Thymus (tissue), 11 donors: ENCODE data around the gene NVL. TPM values are rescaled to one million over a fixed set of nuclear protein-coding genes. Genes with fewer than 3 reads are reported as not detected.
"Not testable (repeated sequence)": the region's sequence is repeated elsewhere in the genome, so short reads cannot be mapped to it uniquely, and the experiment has no call there.

Experiments
- DNase-seq, 9 donors: peaks; one replicate each; pipeline ENCODE4 v3.0.0-alpha.2; 2013; ENCODE audit warnings: low spot score in 9 of 9, low read depth in 6 of 9, missing footprints in 1 of 9
- H3K27ac ChIP-seq, 2 donors: one replicate each; pipeline ENCODE4 v1.5.1; 2013; ENCODE audit warnings: control low read depth in 1 of 2, low read depth in 1 of 2, low read length in 1 of 2, mild to moderate bottlenecking in 1 of 2, moderate library complexity in 1 of 2
- H3K27me3 ChIP-seq, 2 donors: one replicate each; pipeline ENCODE4 v1.5.1; 2013; ENCODE audit warnings: low read length in 1 of 2; ENCODE audit not compliant: control insufficient read depth in 2 of 2, insufficient read depth in 1 of 2
- H3K36me3 ChIP-seq, 2 donors: one replicate each; pipeline ENCODE4 v1.5.1; 2013; ENCODE audit warnings: low read length in 1 of 2, mild to moderate bottlenecking in 1 of 2, moderate library complexity in 1 of 2; ENCODE audit not compliant: control insufficient read depth in 2 of 2, insufficient read depth in 2 of 2
- H3K4me1 ChIP-seq, 2 donors: one replicate each; pipeline ENCODE4 v1.5.1; 2013; ENCODE audit warnings: low read length in 2 of 2; ENCODE audit not compliant: control insufficient read depth in 2 of 2, insufficient read depth in 2 of 2
- H3K4me3 ChIP-seq, 2 donors: one replicate each; pipeline ENCODE4 v1.5.1; 2013; ENCODE audit warnings: low read length in 2 of 2, control low read depth in 1 of 2, mild to moderate bottlenecking in 1 of 2
- H3K9me3 ChIP-seq, 2 donors: one replicate each; pipeline ENCODE4 v1.5.1; 2013; ENCODE audit warnings: low read length in 1 of 2, mild to moderate bottlenecking in 1 of 2; ENCODE audit not compliant: control insufficient read depth in 2 of 2, insufficient read depth in 1 of 2
- WGBS: extraction: QIAGEN DNeasy Blood & Tissue Kit; methylation state at CpG from one replicate; pipeline ENCODE4 v1.1.7; 2013; 5-methylcytosine and 5-hydroxymethylcytosine counted together
- polyA plus RNA-seq: library from polyadenylated mRNA; stranded (reverse); fragments of 200-250 nt; gene quantifications from one replicate; pipeline ENCODE4 v1.2.3, GENCODE V29; 2013
- total RNA-seq: library from RNA; stranded (reverse); fragments of 120-200 nt; gene quantifications from one replicate; pipeline ENCODE4 v1.2.4, GENCODE V29; 2013
- donor health status: healthy.

The NVL gene
- total and polyA plus RNA-seq, 2 donors = 26.8 to 55.1 TPM

DNA sequence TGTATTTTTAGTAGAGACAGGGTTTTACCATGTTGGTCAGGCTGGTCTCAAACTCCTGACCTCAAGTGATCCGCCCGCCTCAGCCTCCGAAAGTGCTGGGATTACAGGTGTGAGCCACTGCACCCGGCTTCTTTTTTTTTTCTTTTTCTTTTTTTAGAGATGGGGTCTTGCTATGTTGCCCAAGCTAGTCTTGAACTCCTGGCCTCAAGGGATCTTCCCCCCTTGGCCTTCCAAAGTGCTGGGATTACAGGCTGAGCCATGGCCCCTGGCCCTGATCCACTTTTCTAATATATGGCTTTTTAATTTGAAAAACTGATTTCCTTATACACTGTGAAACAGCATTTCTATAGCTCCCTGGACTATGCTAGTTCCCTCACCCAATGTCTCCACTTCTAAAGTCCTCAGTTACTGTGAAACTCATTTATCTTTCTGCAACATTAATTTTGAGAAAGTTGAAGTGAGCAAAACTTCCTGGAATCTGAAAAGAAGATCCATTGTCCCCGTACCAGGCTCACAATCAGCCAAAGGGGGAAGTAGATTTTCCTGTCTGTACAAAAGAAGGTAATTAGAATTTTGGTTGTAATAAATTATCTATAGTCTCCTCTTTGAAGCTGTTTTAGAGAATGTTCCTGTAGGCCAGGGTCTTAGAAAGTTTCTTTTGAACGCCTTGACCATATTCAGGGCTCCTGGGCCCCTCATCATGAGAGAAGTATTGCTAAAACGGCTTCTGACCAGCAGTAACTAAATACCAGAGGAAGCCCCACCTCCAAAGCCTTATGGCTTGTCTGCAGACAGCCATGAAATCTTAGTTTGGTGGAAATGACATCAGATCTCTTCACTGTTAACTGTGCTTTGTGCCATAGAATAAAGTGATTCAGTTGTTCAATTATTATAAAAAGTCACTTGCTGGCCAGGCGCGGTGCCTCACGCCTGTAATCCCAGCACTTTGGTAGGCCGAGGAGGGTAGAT is 112.0 kb downstream of the NVL start:
- Histone ChIP-seq H3K4me1 (peaks cover 0 to 2% of the 10 kb centered on the region in 2 donors), H3K4me3 (no peak overlapping the region), H3K27ac (peak overlapping the region in 1 of 2 donors; percentile 3), H3K9me3 (no peaks in the 10 kb centered on the region), H3K36me3 (no peaks in the 10 kb centered on the region), H3K27me3 (no peaks in the 10 kb centered on the region)
- no peak for DNase-seq
- WGBS = 82% methylated on average over 11 of the region's 11 CpGs

GRCh38 chr1:224216382-224216781 is 113.6 kb downstream of the NVL start:
- 99% methylated on average over 8 of the region's 8 CpGs for WGBS
- Histone ChIP-seq H3K27ac (no peak overlapping the region), H3K27me3 (no peaks in the 10 kb centered on the region), H3K36me3 (no peaks in the 10 kb centered on the region), H3K4me1 (peaks cover 0 to 2% of the 10 kb centered on the region in 2 donors), H3K4me3 (no peak overlapping the region), H3K9me3 (no peaks in the 10 kb centered on the region)
- DNase-seq = no peak

- Histone ChIP-seq H3K27ac (no peak overlapping the region), H3K27me3 (no peaks in the 10 kb centered on the region), H3K4me3 (no peak overlapping the region), H3K4me1 (no peaks in the 10 kb centered on the region), H3K9me3 (no peaks in the 10 kb centered on the region), H3K36me3 (no peaks in the 10 kb centered on the region)
- 94% methylated on average over 4 of the region's 4 CpGs for WGBS
- DNase-seq = no peak
Measured at GRCh38 chr1:224213438-224214119, 116.4 kb downstream of the NVL start.

DNA sequence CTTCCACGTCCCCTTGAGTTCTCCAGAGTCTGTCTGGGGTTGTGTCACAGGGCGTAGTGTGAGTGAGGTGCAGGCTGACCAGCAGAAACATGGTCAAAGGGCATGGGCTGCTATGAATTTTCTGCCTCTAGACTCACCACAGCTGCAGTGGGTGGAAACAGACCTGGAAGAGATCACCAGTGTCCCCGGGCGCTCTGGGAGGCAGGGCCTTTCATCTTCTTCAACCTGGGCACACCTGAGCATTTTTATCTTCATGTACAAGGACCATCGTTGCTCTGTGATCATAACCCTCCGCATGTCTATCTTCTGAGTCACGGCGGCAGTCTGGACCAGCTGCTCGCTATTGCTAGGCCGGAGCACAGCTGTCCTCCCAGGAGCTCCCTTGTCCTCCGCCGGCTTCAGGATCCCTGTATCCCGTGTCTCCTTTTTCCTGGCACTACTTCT is 117.3 kb downstream of the NVL start:
- no peak for DNase-seq

GRCh38 chr1:224211206-224211962 is 118.6 kb downstream of the NVL start:
- H3K36me3 ChIP-seq = no peaks in the 10 kb centered on the region
- no peaks in the 10 kb centered on the region for H3K27me3 ChIP-seq
- no peaks in the 10 kb centered on the region for H3K4me1 ChIP-seq
- H3K4me3 ChIP-seq = no peak overlapping the region
- H3K9me3 ChIP-seq = no peaks in the 10 kb centered on the region
- DNase-seq = no peak
- WGBS = 95% methylated on average over 4 of the region's 4 CpGs
- no peak overlapping the region for H3K27ac ChIP-seq

More for the DNA sequence above, 117.3 kb downstream of the NVL start:
- no peak overlapping the region for H3K27ac ChIP-seq
- no peaks in the 10 kb centered on the region for H3K9me3 ChIP-seq
- no peaks in the 10 kb centered on the region for H3K36me3 ChIP-seq
- WGBS = 96% methylated on average over 13 of the region's 13 CpGs
- H3K4me1 ChIP-seq = no peaks in the 10 kb centered on the region
- no peak overlapping the region for H3K4me3 ChIP-seq
- H3K27me3 ChIP-seq = no peaks in the 10 kb centered on the region

- not testable (repeated sequence) for DNase-seq, H3K9me3 ChIP-seq, H3K36me3 ChIP-seq, H3K4me3 ChIP-seq, H3K27me3 ChIP-seq, H3K27ac ChIP-seq
- 81% methylated on average over 10 of the region's 10 CpGs for WGBS
- H3K4me1 ChIP-seq = peaks cover 5 to 19% of the 10 kb centered on the region in 2 donors
Measured at GRCh38 chr1:224205931-224206538, 123.9 kb downstream of the NVL start.

DNA sequence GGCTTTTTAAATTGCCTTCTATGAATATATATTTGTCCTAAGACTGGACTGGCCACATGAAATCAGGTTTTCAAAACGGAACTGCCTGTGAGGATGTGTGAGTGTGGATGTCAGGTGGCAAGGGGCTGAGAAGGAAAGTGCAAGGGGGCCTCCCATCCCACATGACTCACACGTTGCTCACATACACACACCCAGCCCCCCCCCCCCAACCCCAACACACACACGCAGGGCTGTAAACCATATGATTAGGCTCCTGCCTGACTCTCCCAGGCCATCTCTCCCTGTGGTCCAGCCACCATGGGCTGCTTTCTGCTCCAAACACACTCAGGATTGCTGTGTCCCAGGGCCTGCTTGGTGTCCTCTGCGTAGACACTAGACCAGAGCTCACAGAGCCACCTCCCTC is 124.5 kb downstream of the NVL start:
- no peaks in the 10 kb centered on the region for H3K9me3 ChIP-seq
- WGBS = 27% methylated on average over 4 of the region's 4 CpGs
- H3K36me3 ChIP-seq = no peaks in the 10 kb centered on the region
- H3K27ac ChIP-seq = peak overlapping the region; percentile 15 to 59
- H3K4me1 ChIP-seq = peaks cover 5 to 19% of the 10 kb centered on the region in 2 donors
- peak in 2 of 9 donors; percentile 21 to 36 for DNase-seq
- no peak overlapping the region for H3K4me3 ChIP-seq
- no peaks in the 10 kb centered on the region for H3K27me3 ChIP-seq

DNA sequence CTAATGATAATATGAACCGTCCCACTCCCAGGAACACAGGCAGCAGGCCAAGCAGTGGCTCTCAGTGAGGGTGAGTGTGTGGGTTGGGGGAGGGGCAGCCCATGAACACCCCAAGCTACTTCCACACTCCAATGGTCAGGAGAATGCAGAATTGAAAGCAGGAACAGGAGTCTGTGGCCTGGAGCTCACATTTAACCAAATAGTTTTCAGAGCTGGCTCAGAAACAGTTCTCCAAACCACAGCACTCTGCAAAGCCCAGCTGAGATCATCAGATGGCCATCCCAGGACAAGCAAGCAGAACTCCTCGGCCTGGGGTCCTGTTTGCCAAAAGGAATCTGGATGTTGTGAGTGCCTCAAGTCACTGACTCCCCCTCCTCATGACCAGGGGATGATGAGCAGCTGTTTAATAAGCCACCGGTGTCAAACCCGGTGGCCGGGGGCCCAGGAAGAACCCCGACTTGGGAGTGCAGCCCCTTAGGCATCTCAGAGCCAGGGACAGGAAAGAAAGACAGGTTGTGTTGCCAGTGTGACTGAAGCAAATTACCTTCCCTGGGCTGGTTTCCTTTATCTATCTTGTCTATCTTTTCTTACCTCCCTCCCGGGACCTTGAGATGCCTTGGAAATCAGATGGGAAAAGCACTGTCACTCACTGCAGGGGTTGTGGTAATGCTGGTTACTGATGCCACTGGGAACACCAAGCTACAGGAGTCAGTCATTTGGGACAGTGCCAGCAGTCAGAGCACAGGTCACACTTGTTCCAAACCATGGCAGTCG is 126.5 kb downstream of the NVL start:
- 89% methylated on average over 8 of the region's 8 CpGs for WGBS
- Histone ChIP-seq H3K36me3 (no peaks in the 10 kb centered on the region), H3K9me3 (no peaks in the 10 kb centered on the region), H3K27ac (peak overlapping the region in 1 of 2 donors; percentile 41), H3K4me3 (no peak overlapping the region), H3K27me3 (no peaks in the 10 kb centered on the region), H3K4me1 (peaks cover 5 to 19% of the 10 kb centered on the region in 2 donors)
- peak in 2 of 9 donors; percentile 26 to 37 for DNase-seq
